Activated CD8-positive, alpha-beta memory T cell treated with anti-CD3 and anti-CD28 coated beads, Interleukin-2, amount 50 U/mL, for 1 hour (primary cell): Measurements from ENCODE around the gene PPP6R2.
"Not testable (repeated sequence)": the region's sequence is repeated elsewhere in the genome, so short reads cannot be mapped to it uniquely, and the experiment has no call there.

ENCODE experiments used
- DNase-seq: peaks from one replicate; pipeline ENCODE4 v3.0.0-alpha.2; 2020; ENCODE audit errors: extremely low read depth

PPP6R2 gene

DNA sequence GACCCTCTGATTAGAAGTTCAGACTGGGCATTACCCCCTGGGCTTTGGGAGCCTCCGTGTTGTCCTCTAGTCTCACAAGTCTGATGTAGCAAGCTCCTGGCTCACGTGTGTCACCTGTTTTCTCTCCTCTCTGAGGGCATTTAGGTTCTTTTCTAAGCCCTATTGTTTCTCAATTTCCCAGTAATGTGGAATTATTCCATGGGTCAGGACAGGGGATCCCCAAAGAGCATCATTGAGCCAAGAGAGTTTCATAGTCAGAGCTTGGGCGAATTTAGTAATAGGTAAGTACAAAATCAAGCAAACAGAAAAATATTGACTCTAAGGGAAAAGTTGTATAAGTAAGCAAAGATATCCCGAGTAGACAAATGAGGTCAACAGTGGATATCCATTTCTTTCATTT lies 57.3 kb downstream of the PPP6R2 start:
- DNase-seq = no peak

DNA sequence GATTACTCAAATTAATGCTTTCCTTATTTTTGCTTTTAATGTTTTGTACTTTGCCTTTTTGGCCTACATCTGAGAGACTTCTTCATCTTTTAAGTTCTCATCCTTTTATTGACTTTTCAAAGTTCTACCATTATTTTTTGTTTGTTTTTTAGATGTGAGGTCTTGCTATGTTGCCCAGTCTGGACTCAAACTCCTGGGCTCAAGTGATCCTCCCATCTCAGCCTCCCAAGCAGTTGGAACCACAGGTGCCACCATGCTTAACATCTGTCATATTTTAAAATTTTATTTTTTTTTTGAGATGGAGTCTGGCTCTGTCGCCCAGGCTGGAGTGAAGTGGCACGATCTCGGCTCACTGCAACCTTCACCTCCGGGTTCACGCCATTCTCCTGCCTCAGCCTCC lies 57.8 kb downstream of the PPP6R2 start:
- DNase-seq = no peak

DNA sequence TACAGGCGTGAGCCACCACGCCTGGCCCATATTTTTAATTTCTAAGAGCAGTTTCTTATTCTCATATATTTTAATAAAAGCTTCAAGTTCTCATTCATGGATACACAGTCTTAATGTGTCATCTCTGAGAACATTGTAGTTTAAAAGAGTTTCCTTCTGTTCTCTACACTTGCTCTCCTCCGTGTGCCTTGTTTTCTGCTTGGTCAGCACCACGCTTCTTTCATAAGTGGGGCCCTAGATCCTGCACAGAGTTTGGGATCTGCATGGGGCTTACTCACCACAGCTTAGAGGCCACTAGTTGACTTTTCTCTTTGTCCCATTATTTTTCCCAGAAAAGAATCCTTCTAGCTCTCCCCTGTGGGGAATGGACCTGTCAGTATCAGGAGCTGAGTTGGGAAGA lies 58.8 kb downstream of the PPP6R2 start:
- no peak for DNase-seq

DNA sequence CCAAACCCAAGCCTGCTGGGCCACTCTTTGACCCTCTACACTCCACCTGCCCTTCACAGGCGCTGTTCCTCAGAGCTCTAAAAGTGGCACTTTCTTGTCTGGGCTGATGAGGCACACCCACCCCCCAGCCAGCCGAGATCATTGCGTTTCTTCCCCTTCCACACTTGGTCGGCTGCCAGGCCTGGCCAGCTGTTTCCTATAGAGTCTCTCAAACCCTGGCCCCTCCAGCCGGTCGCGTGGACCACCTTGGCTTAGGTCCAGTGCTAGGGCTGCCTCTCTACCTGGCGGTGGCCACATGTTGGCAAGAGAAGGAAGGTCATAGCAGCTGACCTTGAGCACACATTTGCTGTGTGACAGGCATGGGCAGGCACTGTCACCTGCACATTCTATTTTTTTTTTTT lies 60.6 kb downstream of the PPP6R2 start:
- no peak for DNase-seq

DNA sequence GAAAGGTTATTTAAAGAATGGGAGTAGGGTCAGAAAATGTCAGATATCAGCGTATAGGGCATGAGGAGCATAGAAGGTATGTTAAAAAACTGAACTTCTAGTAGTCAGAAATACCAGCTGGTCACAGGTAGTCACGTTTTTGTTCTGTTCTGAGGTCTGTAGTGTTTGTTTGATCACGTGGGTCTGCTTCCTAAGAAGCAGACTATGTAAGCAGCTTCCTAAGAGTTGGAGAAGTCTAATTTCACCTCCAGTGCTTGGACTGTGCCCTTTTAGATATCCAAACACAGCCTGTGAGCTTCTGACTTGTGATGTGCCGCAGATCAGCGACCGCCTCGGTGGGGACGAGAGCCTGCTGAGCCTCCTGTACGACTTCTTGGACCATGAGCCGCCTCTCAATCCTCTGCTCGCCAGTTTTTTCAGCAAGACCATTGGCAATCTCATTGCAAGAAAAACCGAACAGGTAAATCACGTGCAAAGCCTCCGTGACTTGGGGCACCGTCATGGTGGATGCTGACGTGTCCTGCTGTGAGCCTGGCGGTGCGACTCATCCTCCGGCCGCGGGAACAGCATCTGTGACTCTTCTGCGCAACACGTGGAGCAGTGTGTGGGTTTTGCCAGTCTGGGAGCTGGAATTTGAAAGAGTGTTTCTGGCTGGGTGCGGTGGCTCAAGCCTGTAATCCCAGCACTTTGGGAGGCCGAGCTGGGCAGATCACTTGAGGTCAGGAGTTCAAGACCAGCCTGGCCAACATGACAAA lies 63.5 kb downstream of the PPP6R2 start:
- DNase-seq = no peak

DNA sequence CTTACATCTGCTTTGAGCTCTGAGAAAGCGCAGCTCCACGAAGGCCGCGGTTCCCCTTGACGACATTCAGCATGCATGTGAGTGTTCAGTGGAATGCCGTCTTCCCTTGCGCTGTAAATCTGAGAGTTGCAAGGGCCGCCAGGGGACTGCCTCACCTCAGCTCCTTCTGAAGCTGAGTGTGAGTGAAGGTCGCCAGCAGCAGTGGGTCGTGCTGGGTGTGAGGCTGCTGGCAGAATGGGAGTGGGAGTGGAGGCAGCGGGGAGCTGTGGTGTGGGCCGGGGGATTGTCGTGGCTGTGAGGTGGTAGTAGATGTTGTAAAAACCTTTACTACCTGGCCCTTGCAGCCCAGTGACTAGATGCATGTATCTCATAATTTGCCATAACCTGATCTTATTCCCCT lies 65.2 kb downstream of the PPP6R2 start:
- no peak for DNase-seq

DNA sequence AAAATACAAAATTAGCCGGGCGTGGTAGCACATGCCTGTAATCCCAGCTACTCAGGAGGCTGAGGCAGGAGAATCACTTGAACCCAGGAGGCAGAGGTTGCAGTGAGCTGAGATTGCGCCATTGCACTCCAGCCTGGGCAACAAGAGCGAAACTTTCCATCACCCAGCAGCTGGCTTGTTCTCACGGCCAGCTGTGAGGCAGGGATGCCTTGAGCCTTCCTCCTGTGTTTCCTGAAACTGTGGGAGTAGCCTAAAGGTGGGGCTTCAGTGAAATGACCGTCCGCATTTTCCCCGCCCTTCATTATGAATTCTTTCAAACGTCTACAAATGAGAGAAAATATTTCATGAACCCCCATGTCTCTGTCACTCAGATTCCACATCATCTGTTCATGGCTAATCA lies 65.8 kb downstream of the PPP6R2 start:
- DNase-seq = not testable (repeated sequence)

DNA sequence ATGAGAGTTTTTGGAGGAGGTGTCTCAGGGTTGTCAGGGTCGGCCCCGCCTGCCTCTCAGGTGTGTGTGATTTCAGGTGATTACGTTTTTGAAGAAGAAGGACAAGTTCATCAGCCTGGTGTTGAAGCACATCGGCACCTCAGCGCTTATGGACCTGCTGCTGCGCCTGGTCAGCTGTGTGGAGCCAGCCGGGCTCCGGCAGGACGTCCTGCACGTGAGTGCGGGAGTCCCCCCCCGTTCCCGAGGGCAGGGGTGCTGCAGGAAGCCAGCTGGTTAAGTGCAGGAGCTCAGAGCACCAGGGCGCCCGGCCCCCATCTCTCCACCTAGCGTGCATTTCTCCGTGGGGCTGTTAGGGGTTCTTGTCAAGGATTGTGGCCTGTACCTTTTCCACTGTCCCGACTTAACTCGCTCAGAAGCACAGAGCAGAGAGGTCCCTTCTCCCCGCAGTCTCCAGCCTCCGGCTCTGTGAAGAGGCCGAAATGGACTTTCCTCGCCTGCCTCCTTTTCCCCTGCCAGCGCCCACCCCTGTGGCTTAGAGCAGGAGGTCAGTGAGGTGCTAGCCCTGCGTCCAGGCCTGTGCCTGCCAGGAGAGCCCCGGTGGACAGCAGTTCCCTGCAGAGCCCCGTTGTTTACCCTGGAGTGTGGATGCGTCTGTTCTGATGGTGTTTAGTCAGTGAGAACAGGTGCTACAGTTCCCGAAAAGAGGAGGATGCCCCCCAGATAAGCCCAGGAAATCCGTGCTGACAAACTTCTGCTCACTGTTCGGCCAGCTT lies 71.5 kb downstream of the PPP6R2 start:
- DNase-seq = no peak

DNA sequence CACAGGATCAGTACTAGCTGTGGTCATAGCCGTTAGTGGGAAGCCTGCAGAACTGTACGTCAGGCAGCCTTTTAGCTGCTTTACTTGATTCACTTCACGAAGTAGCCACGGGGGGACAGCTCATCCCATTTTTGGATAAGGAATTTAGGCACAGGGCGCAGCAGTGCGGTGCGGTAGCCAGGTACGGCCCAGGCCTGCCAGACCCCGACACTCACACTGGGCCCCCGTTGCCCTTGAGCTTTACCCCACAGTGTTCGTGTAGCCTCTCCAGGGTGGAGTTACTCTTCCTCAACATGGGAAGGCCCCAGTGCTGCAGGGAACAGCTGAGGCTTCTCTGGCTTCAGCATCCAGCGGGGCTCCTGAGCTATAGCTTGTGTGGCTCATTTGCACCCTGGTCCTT lies 72.3 kb downstream of the PPP6R2 start:
- no peak for DNase-seq

DNA sequence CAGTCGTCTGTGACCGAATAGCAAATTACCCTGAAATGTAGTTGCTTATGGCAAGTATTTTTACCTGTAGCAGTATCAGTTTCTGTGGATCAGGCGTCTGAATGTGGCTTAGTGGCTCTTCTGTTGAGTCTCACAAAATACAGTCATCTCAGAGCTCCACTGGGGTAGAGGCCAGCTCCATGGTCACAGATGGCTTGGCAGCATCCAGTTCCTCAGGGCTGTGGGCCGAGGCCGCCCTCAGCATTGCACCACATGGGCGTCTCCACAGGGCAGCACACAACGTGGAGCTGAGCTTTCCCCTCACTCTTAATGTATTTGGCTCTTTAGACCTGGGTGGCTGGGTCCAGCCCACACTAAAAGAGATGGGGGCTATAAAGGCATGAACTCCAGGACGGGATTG lies 73.9 kb downstream of the PPP6R2 start:
- no peak for DNase-seq

DNA sequence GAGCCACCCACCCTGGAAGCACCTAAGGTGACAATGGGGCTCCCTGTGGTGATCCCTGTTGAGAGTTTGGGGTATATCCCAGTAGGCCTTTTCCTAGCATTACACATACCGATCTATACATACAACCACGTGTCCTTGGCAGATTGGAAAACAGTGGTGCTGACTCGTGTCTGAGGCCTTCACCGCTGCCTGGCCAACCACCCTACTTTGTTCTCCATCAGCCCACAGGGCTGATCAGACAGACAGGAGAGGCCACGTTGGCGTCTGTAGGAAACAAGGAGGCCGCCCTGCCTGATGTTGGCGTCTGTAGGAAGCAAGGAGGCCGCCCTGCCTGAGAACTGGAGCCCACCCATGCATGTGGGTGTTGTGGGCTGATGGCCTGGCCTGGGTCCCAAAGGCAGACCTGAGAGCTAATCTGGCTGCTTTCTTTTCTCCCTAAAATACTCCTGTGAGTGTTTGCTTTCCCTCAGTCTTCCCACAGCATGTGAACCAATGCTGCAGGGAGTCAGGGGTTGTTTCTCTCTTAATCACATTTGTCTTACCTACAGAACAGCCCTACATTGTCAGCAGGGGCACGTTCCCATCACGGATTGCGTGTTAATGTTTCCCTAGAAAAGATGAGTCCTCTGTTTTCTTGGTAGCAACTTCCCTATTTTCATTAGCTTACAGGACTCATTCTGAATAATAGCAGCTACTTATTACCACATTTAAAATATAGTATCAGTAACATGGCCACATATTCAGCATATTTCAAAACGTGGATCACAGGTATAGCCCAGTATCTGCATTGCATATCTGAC lies 74.5 kb downstream of the PPP6R2 start:
- DNase-seq = no peak

DNA sequence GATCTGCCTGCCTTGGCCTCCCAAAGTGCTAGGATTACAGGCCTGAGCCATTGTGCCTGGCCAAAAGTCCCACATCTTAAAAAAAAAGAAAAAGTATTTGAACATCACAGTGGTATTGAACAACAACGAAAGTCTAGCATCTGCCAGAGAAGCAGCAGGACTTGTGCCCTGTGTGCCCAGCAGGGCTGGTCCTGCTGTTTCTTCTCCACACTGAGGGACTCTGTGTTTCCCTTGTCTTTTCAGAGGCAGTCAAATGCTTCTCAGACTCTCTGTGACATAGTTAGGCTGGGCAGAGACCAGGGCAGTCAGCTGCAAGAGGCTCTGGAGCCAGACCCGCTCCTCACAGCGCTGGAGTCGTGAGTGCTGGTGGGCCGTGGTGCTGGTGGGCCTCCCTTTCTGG lies 75.5 kb downstream of the PPP6R2 start:
- DNase-seq = no peak

DNA sequence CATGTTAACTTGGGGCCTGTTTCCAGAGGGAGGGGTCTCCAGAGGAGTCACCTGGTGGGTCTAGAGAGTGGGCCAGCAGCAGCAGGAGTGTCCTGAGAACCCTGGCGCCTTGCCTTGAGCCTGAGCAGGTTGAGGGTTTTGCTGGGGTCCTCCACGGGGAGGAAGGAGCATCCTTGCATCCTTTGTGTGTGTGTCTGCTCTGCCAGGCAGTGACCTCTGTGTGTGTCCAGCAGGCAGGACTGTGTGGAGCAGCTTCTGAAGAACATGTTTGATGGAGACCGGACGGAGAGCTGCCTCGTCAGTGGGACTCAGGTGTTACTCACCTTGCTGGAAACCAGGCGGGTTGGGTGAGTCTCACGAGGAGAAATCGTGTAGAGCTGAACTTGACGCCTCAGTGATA lies 76.0 kb downstream of the PPP6R2 start:
- no peak for DNase-seq

DNA sequence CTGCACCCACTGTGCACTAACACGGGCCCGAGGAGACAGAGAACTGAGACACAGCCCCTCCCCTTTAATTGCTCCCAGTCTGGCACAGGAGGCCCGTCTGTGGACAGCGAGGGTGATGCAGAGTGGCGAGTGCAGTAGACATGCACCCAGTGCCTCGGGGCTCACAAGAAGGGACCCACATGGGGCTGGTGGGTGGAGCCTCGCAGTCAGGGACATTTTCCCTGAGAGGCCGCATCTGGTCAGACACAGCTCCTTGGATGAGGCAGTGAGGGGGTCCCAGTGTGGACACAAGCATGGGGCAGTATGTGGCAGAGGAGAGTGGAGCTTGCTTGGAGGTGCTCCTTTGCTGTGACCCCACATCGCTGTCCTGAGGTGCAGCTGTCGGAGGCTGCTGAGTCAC lies 76.9 kb downstream of the PPP6R2 start:
- DNase-seq = no peak

DNA sequence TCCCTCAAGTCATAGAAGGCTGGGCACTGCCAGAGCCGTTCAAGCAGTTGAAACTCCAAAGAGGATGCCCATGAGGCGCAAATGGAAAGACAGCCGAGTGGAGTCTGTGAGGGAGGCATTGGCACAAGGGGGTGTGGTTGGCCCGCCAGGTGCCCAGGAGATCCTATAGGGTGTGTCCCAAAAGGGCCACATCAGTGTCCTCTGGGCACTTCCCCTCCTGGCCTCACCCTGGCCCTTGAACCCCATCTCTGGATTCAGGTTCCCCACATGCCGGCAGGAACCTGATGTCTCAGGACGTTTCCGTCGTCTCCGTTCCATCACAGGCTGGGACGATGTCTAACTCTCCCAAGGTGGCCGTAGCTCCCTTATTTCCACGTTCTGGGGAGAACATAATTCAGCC lies 77.5 kb downstream of the PPP6R2 start:
- no peak for DNase-seq

DNA sequence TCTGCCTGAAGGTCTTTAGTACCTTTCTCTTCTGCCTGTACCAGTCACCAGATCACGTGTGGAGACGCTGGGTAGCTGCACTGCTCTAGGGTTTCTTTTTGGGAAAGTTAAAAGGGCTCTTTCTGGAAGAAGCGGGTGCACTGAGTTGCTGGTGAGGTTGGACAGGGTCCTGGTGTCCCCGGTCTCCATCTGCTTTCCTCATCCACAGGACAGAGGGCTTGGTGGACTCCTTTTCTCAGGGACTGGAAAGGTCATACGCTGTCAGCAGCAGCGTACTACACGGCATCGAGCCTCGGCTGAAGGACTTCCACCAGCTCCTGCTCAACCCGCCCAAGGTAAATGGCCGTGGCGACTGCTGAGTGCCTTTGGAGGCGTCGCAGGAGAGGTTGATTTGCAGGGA lies 78.9 kb downstream of the PPP6R2 start:
- DNase-seq = no peak

DNA sequence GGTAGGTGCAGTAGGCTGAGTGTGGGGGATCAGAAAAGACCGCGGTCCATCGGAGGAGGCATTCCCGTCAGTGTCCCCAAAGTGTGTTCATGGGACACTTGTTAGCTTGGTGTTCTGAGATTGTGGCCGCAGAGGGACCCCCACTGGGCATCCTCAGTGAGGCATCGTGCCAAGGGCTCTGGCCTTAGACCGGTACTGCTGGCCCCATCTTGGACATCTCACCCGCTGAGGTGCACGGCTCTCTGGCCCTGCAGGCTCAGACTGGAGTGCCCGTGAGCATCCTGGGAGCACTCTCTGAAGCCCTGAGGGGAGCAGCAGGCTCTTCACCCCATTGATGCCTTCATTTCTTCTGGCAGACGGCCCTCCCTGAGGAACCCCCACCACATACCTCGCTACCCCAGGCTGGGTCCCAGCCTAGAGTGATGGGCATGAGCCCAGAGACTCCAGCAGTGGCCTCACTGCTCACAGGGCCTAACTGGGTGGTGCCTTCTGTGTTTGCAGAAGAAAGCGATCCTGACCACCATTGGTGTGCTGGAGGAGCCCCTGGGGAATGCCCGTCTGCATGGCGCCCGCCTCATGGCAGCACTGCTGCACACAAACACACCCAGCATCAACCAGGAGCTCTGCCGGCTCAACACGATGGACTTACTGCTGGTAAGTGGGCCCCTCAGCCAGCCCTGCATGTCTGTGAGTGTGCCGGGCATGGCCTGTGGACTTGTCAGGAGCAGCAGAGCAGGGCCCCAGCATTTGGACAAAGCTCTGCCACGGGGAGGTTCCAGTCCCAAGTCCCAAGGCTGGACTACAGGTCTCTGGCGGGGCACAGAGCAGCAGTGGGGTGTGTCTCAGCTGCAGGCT lies 80.1 kb downstream of the PPP6R2 start:
- DNase-seq = no peak

DNA sequence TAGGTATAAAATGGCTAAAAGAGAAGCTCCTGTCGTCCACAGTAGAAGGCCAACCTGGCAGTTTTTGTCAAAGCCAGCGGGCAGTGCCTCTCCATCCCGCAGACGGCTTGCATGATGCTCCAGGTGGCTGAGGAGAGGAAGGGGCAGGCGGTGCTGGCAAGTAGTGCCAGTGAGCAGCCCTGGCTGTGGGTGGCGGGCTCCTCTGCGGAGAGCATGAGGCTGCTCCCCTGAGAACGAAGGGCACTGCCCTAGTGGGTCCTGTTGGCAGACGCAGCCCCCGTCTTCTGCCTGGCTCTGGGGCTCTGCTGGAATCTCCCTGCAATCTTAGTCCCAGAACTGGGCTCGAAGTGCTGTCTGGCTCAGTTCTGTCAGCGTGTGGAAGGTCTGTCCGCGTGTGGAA lies 80.8 kb downstream of the PPP6R2 start:
- DNase-seq = no peak

DNA sequence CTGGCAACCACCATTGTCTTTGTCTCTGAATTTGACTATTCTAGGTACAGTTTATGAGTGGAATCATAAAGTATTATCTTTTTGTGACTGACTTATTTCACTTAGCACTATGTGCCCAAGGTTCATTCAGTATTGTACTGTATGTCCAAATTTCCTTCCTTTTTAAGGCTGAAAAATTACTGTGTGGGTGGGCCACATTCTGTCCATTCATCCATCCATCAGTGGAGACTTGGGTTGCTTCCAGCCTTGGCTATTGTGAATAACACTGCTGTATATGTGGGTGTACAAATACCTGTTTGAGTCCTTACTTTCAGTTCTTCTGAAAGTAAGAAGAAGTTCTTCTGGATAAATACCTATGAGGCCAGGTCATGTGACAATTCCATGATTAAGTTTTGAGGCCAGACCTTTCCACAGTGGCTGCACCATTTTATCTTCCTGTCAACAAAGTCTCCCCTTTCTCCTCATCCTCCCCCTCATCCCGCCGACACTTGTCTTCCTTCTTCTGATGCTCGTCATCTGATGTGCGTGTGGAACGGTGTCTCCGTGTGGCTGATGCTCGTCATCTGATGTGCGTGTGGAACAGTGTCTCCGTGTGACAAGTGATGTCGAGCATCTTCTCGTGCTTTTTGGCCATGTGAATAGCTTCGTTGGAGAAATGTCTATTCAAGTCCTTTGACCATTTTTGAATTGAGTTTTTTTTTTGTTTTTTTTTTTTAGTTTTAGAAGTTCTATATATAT lies 82.2 kb downstream of the PPP6R2 start:
- DNase-seq = no peak

DNA sequence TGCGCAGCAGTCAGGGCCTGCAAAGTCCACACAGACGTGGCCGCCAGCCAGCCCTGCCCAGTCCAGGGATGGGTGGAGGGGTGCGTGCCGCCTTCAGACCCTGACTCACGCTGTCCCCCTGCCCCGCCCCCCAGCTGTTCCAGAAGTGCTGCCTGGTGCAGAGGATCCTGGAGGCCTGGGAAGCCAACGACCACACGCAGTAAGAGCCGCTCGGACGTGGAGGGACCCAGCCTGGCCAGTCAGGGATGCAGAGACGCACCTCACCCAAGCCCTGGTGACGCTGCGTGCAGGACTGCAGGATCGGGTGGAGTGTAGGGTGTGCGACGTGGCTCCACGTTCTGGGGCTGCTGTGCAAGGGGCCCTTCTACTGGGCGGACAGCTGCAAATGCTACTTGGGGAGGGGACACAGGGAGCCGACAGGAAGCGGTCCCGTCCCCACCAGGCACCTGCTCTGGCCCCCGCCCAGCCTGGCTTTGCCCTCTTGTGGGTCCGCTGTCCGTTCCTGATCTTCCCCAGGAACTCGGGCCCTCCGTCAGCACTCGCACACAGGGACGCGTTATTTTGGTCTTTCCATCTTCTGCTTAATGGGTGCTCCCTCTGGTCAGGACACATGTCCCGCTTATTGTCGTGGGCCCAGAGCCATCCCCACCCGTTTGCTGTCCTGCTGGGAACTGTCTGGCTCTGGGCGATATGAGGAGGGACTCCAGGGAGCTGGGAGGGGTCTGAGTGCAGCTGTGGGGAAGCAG lies 89.2 kb downstream of the PPP6R2 start:
- DNase-seq = no peak
